ENCODE measurements around the gene WEE1.

GRCh38 chr11:9561279-9561982 lies 12.0 kb upstream of the WEE1 start:
- TF ChIP-seq POLR2AphosphoS5 (IDR thresholded peaks at IDR 0.05; ENCODE audit: borderline replicate concordance, low read depth, low read length) (no peak), EZH2 (IDR thresholded peaks at IDR 0.05) (no peak), FOXP2 (optimal IDR thresholded peaks at IDR 0.05; ENCODE audit: control extremely low read depth, extremely low read length, insufficient read depth) (no peak)

All from SK-N-MC (cell line).